Head of caudate nucleus (tissue), 42 donors: ENCODE results near the gene AFF1.

ENCODE experiments used
- DNase-seq, 42 donors: peaks; one replicate each; pipeline versions ENCODE4 v3.0.0 to v3.0.0-alpha.2; 2020 to 2021; ENCODE audit warnings: mixed read lengths in 7 of 42
- intact Hi-C: fragments of 100-400 bp; cut with DNase I; formaldehyde crosslinking; loops from one replicate; pipeline ENCODE4 v1.15.0; 2022

AFF1 gene

DNA sequence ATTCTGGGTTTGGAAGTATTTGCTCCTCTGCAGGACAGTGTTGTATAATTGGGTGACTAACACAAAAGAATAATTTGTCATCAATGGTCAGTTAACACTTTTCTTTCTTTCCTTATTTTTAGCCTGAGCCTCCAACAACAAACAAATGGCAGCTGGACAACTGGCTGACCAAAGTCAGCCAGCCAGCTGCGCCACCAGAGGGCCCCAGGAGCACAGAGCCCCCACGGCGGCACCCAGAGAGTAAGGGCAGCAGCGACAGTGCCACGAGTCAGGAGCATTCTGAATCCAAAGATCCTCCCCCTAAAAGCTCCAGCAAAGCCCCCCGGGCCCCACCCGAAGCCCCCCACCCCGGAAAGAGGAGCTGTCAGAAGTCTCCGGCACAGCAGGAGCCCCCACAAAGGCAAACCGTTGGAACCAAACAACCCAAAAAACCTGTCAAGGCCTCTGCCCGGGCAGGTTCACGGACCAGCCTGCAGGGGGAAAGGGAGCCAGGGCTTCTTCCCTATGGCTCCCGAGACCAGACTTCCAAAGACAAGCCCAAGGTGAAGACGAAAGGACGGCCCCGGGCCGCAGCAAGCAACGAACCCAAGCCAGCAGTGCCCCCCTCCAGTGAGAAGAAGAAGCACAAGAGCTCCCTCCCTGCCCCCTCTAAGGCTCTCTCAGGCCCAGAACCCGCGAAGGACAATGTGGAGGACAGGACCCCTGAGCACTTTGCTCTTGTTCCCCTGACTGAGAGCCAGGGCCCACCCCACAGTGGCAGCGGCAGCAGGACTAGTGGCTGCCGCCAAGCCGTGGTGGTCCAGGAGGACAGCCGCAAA is 179.6 kb downstream of the AFF1 start:
- no peak for DNase-seq
- intact Hi-C loops = no loop called here

DNA sequence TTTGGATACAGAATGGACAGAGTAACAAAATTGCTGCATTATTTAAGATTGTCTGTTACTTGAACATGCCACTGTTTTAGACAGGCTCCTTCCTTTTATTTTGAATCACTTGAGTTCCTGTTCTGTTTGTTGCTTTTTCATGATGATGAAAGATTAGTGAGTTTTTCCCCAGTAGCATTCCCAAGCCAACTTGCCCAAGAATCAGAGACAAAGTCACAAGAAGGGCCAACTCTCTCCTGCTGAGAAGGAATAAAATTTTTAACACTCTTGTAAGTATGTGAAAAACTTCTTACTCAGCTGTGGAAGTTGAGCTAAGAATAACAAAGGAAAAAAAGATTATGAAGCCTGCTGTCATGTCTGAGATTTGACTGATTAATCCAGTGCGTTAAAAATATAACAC is 181.4 kb downstream of the AFF1 start:
- intact Hi-C loops = no loop called here
- DNase-seq = no peak

DNA sequence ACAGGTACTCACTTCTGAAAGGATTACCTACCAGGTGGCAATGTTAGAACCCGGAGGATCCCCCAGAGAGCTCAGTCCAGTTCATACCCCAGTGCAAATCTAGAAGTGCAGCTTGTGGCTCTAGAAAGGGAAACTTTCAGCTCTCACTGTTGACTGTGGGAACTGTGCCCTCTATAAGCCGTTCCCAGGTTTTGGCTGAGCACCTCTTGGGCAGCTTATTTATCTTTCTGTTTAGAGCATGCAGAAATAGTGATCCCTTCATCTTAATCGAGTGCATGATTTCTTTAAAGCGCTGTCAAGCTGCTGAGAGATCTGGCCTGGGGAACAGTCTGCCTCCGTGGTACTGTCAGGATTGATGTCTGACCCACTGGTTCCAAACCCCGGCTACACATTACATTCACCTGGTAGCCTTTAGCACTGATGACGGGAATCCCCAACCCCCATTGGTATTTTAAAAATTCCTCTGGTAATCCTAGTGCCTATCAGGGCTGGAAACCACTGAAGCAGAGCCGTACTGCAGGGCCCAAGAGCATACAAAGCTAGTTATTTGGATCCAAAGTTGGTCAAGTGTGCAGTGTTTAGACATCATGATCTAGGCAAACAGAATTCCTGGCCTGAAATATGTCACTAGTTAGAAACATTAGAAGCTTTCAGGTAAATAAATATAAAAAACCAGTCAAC is 182.4 kb downstream of the AFF1 start:
- intact Hi-C loops = no loop called here
- DNase-seq = no peak

DNA sequence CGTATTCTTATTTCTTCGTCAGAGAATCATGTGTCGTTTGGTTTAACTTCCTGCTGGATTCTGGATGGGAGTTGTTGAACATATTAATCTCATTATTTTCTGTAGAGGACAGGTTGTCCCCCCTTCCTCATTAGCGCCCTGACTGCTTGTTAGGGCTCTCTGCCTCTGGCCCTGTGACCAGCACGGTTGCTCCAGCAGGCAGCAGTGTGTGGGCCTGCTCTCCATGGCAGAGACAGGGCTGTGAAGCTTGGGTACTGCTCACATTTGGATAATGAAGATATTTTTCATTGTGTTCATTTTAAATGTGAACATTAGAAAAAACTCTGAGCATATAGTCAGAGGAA is 182.9 kb downstream of the AFF1 start:
- intact Hi-C loops = no loop called here
- DNase-seq = no peak

DNA sequence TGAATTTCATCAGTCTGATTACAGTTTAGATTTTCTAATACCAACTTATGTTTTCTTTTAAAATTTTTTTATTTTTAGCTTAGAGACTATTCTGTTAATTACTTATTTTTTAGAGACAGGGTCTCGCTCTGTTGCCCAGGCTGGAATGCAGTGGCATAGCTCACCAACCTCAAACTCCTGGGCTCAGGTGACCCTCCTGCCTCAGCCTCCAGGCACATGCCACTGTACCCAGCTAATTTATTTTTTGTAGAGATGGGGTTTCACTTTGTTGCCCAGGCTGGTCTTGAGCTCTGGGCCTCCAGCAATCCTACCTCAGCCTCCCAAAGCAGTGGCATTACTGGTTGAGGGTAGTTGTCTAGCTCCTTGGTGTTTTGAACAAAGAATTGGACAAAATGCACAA is 183.6 kb downstream of the AFF1 start:
- intact Hi-C loops = no loop called here

DNA sequence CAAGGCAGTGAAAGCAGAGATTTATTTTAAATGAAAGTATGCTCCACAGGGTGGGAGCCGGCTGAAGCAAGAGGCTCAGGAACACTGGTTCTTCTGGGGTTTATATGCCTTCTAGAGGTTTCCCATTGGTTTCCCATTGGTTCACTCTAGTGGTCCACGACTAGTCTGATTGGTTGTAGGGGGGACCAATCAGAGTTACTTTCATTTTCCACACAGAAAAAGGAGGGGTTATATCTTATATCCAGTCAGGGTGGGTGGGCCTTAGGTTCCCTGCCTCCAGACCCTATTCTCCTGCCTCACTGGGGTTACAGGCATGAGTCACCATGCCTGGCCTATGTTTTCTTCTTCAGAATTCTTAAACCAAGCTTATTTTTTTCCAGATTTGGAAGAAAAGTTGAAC is 184.0 kb downstream of the AFF1 start:
- intact Hi-C loops = no loop called here
- DNase-seq = no peak

More for the DNA sequence above, 183.6 kb downstream of the AFF1 start:
- DNase-seq = no peak

DNA sequence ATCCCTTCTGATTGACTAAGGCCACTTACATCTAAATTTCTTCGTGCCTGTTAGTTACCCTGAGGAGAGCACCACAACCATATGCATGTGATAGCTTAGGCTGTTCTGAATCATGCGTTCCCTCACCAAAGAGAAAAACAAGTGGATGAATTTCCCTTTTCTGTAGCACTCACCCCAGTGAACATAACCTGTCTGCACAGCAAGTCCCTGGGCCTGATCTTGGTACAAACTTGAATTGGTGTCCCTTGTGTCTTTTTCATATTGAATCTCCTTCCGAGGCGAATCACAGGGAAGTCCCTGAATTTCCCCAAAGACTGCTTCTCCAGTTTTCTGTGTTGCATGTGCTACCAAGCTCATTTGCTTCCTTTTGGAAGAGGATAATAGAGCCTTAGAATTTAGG is 185.2 kb downstream of the AFF1 start:
- intact Hi-C loops = no loop called here

DNA sequence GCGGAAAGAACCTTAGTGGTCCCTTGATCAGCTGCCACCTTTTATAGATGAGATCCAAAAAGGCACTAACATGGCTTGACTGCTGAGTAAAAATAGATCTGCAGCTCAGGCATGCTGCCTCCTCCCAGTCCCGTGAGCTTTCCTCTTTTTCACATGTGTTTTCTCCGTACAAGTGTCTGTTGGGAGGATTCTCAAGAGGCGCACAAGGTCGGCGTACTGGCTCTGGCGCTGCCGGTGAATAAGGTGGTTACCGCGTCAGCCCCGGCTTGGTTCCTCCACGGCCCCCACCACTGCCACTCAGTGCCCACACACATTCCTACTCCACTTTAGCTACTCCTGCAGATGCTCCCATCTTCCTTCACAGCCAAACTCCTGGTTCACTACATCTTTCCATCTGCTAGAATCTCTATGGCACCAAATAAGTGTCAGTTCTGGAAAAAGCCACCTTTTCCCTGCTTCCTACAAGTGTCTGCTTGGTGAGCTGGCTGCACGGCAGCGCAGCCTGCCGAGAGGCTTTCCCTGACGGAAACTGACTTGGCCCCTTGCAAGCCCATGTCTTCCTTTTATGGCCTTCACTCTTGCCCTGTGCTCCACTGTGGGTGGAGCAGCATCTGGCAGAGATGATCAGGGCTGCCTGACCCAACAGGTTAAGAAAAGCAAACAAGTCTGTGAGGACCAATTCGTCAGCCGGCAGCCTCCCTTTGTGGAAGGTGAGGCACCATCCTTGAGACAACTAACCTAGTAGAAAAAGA is 185.8 kb downstream of the AFF1 start:
- intact Hi-C loops = no loop called here
- peak in 41 of 42 donors; percentile 6 to 73 (median 46) for DNase-seq

More for the DNA sequence above, 185.2 kb downstream of the AFF1 start:
- DNase-seq = no peak

DNA sequence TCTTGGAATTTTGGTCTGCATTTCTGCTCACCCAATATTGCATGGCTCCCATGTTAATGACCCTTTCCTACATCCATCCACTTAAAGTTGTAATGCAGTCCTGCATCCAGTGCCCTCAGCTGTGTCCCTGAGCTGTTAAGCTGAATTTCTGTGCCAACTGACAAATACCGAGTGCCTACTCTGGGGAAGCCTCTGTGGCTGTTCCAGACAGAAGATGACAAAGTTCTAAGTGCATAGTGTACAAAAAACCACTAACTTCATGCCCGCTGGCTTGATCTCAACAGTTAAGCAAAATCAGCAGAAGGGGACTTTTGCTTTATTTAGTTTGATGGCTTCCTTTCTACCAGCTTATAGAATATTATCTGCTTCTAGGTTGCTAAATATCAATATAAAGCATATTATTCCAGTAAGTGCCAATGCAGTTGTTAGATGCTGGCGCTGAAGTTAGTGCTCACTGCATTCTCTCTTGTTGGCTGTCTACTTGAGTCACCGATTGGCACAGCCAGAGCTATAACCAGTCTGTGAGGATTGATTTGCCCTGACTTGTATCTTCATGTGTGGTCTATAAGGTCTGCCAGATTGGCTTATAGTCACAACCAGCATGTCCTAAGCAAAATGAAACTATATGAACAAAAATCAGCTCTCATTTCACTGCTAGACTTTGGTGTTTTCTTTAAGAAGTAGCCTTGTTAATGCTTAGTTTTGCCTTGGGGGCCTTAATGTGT is 186.7 kb downstream of the AFF1 start:
- intact Hi-C loops = no loop called here
- no peak for DNase-seq

DNA sequence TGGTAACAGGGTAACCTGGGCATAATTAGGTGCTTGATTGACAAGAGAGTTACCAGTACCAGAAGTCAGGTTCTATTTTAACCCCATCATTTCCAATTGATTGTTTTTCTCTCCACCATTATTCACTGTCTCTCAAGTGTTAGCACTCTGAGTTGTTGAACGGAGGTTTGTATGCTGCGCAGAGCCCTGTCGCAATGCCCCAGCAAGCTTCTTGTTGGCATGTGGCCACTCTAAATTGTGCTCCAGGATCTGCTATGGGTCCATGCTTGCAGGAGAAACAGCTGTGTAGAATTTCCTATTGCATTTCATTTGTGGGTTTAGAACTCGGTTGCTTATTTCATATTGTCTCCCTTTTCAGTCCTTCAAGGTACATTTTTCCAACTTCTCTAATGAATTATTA is 187.4 kb downstream of the AFF1 start:
- intact Hi-C loops = no loop called here
- DNase-seq = peak in 2 of 42 donors; percentile 20 to 23

DNA sequence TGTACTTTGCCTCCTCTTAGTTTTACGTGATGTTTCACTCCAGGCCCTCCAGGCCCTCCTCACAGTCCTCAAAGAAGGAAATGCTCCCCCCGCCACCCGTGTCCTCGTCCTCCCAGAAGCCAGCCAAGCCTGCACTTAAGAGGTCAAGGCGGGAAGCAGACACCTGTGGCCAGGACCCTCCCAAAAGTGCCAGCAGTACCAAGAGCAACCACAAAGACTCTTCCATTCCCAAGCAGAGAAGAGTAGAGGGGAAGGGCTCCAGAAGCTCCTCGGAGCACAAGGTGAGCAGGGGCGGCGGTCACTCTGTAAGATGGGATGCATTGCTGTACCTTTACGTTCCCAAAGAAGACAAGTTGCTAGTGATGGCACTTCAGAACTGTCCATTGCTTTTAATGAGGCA is 191.2 kb downstream of the AFF1 start:
- DNase-seq = no peak
- intact Hi-C loops = no loop called here

DNA sequence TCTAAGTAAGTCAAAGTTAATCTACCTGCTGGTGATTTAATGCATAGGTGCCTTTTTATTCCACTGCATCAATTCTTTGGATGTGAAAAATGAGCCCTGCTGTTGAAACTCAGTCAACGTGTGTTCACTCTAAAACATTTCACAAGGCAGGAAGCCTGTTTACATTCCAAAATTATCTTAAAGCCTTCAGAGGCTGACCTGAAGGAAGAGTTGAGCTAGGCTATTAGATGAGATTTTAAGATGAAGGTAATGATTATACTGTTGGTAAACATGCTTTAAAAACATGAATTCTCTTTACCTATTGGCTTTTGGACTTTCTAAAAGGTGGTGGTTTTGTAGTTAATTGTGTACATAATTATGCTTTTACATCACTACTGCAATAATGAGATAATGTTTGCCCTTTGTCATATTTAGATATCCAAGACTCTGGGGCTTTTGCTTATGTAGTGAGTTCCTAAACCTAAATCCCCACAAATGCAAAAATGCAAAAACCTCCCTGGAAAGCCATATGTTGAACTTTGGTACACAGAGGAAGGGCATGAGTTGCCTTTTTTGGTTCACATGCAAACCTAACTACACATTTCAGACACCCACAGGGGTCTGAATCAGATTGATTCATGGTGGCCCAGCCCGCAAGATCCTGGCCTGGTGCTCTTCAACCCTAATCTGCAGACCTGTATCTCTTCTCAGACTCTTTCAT is 193.3 kb downstream of the AFF1 start:
- intact Hi-C loops = no loop called here
- no peak for DNase-seq

DNA sequence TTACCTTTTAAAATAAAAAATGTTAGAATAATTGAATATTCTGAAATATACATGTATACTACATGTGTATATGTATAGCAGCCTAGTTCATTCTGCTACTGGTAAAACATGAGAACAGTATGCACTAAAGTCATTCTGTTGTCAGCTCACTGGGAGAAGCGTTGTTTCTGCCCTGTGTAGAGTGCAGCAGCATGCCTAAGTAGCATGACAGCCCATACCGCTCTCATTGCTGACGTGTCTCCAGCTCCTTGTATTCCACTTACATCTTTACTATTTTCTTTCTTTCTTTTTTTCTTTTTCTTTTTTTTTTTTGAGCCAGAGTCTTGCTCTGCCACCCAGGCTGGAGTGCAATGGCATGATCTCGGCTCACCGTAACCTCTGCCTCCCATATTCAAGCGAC is 194.9 kb downstream of the AFF1 start:
- DNase-seq = no peak
- intact Hi-C loops = no loop called here

DNA sequence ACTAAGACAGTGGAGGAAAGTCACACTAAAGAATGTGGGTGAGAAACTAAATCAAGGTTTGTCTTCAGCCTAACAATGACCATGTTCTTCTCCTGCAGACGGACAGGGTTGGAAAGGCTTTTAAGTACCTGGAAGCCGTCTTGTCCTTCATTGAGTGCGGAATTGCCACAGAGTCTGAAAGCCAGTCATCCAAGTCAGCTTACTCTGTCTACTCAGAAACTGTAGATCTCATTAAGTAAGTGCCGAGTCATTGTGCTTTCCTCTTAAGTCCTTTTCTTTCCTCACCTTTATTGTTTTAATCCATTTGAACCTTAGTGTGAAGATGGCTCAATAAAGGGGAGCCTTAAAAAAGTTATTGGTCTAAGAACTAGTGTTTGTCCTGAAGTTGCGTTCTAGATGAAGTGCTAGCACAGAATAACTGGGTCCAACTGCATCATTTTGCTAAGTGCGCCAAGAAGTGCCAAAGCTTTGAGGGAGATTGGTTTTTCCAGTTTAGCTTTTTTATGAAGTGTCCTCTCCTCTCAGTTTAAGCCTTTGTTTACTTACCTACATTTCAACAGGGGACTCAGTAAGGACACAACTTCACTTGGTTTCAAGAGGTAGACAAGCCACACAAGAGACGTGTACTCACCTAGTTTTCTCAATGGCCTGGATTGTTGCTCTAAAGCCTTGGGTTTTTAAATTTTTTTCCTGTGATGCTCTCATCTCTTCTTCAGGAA is 196.3 kb downstream of the AFF1 start:
- intact Hi-C loops = no loop called here
- no peak for DNase-seq

DNA sequence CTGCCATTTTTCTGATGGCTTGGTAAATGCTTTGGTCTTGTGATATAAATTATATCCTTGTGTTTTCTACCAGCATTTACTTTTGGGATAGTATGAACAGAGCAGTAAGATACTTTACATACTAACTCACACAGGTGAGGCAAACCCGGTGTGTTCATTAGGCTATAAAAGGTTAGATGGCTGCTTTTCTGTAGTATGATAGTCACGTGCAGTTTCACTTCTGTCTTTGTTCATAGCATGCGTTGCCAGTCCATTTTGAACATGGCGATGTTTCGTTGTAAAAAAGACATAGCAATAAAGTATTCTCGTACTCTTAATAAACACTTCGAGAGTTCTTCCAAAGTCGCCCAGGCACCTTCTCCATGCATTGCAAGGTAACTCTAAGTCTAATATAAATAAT is 197.2 kb downstream of the AFF1 start:
- intact Hi-C loops = no loop called here
- no peak for DNase-seq

DNA sequence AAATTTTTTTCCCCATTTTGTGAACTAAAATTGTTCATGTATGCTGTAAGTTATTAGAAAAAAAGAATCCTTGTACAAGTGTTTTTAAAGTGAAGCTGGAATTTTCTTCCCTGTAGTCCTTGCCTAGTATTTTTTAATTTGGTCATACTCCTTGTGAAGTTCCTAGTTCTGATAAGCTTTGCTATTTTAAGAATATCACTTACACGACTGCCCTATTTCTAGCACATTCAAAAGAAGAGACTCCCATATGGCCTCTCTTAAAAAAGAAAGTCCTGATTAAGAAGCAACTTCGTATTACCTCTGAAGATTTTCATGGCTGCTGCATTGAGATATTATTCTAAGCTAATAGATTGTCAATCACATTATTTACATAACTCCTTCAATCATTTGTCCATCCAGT is 198.4 kb downstream of the AFF1 start:
- intact Hi-C loops = no loop called here
- DNase-seq = no peak

DNA sequence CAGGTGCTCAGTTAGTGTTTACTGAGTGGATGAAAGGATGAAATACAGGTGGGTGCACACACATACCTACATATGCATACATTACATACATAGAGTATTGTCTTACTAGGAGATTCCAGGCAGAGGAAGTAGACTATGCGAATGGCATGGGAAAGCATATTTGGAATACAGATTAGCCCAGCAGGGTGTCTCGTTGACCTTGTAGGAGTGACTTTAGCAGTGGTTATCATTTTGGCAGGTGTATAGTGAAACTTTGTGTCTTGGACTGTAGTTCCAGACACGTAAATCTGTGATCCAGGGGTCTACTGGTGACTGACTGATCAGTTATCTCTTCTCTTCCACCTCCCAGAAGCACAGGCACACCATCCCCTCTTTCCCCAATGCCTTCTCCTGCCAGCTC is 199.3 kb downstream of the AFF1 start:
- no peak for DNase-seq
- intact Hi-C loops = no loop called here

DNA sequence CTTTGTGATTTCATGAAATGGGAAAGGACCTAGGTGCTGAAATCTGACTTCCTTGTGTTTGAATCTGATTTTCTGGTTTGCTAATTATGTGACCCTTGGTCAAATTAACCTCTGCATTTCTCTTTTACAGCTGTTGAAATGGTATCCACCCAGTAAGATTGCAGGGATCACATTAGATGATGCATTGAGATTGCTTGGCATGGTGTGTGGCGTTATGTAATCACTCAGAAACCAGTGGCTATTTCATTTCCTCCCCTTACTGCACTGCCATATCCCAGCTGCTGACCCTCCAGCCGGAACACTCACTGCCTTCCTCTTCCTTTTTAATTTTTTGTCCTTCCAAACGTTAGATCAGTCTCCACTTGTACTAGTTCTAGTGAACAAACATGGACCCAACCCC is 206.6 kb downstream of the AFF1 start:
- intact Hi-C loops = no loop called here
- DNase-seq = no peak
